HG03460 (cell line): ENCODE results near the gene PLPPR2.
"Not testable (repeated sequence)": the region's sequence is repeated elsewhere in the genome, so short reads cannot be mapped to it uniquely, and the experiment has no call there.

Source experiments
- ATAC-seq: cut with Tn5 transposase; IDR thresholded peaks from one replicate; pipeline ENCODE4 v1.9.1; 2021; ENCODE audit not compliant: unreplicated experiment

Gene PLPPR2

DNA sequence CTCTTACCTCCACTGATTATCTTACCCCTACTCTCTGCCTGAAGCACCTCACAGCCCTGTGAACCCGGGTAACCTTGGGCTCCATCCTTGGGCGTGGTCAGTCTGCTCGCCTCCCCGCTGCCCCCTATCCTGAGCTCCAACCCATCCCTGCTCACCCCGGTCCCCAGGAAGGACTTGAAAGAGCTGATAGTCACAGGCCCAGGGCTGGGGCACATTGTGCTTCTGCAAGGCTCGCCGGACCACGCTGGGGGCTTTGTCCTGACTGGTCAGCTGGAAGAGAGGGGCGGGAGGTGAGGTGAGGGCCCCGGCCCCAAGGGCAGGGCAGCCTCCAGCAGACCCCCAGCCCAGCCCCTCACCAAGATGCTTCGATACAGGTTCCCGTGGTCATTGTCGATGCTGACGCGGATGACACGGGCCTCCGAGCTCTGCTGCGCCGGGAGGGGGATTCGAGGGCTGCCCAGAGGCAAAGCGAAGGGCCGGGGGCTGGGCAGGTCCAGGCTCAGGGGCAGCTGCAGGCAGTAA is 41.9 kb downstream of the PLPPR2 start:
- ATAC-seq: no peak

DNA sequence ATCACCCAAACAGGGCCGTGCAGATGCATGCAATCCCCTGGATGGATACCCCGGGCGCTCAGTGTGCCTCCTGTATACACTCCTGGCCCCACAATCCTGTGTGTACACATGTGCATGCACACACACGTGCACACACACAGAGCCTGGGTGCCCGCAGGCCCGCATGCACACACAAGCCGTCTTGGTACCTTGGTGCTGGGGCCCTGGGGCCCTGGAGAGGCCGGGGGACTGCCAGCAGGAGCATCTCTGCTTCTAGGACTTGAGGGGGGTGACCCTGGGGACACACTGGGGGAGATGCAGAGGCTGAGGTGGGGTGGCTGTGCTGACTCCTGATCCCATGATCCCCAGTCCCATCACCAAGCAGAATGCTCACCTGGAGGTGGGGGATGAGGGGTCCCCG is 44.4 kb downstream of the PLPPR2 start:
- no peak for ATAC-seq

DNA sequence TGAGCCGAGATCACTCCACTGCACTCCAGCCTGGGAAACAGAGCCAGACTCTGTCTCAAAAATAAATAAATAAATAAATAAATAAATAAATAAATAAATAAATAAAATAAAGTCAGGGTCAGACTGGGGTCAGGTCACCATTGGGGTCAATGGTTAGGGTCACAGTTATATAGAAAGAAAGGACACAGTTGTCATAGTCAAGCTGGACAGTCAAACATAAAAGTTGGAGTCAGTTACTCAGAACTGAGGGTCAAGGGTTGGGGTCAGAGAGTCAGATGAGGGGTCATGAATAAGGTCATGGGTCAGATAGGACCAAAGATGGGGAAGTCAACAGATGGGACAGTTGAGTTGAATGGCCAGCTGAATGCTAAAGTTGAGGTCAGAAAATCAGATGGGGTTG is 45.6 kb downstream of the PLPPR2 start:
- ATAC-seq: no peak

DNA sequence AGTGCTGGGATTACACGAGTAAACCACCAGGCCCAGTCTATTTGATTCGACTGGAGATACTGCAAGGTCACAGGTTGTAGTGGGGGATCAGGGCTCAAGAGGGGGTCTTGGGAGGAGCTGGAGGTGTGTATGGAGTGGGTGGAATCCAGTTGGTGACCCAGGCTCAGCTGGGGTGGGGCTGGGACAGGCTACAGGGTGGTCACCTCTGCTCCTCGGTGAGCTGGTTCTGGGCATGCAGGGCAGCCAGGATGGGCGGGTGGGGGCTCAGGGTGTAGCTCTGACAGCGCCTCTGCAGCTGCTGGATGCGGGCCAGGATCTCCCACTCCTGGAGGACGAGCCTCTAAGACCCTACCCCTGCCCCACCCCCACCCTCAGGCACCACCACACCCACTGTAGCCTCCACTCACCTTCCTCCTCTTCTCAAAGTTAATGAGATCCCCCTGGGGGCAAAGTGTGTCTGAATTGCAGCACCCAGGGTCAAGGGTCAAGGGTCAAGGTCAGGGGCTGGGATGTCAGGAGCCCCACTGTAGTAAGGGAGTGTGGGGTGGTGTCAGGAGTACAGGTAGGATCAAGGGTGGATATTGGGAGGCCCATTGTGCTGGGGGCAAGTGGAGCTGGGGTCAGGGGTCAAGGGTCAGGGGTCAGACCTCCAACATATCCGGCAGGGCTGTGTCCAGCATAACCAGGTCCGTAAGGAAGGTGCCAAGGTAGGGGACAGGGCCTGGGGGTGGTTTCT is 46.7 kb downstream of the PLPPR2 start:
- ATAC-seq: no peak

DNA sequence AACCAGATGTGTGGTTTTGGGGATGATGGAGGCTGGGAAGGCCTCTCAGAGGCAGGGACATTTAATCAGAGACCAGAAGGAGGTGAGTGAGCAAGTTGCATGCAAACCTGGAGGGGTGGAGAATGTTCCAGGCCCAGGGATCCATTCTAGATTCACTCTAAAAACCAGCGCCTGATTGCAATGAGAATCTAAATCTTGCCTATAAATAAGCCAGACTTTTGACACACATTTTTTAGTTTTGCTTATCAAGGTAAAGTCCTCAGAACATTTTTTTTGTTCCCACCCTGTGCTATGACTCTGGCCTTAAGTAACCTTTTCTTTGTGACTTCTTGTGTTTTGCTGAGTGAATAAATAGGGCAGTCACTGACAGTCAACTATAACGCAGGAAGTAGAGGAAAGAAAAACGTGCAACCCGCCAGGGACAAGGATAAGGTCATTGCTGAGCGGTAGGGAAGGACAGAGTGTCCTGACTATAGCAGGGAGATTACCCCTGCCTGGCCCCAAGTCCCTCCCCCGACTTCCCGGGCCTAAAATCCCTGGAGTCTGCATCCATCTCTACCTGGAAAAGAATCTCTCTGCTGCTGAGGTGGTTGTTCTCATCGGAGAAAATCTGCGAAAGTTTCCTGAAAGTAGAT is 49.5 kb downstream of the PLPPR2 start:
- ATAC-seq: no peak

DNA sequence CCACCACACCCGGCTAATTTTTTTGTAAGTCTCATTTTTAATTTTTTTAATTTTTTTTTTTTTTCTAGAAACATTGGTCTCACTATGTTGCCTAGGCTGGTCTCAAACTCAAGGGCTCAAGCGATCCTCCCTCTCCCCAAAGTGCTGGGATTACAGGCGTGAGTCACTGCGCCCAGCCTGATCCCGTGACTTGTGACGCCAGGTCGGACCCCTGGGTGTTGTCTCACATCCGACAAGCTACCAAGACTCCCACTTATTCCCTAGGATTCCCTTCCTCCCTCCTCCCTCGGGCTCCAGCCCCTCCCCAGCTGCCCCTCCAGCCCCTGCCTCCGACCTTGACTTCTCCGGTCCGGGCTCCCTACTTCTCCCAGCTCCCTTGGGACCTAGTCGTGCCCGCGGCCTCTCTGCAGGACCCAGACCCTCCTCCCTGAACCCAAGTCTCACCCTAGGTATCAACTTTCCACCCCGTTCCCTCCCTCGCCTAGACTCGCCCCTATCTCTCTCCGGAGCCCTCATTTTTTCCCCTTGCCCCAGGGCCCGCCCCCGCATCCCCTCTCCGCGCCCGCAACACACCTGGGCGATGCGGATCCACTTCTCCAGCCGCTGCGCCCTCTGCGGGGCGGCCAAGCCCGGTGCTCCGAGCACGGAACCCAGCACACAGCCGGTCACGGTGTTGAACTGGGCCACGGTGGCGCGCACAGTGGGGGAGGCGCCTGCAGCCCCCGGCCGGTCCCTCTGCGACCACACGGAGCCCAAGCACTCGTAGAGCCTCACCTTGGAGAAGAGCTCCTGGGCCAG is 50.8 kb downstream of the PLPPR2 start:
- ATAC-seq: no peak

DNA sequence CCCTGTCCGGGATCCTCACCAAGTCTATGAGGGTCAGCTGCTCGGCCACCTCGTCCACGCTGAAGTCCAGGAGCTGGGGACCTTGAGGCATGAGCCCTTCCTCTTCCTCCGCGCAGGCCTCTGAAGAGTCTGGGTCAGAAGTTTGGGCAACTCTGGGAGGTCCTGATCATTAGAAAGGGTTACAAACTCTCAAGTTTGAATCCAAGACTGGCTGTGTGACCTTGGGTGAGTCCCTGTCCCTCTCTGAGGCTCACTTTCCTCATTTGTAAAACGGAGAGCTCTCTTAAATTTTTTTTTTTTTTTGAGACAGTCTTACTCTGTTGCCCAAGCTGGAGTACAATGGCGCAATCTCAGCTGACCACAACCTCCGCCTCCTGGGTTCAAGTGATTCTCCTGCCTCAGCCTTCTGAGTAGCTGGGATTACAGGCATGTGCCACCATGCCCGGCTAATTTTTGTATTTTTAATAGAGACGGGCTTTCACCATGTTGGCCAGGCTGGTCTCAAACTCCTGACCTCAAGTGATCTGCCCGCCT is 51.5 kb downstream of the PLPPR2 start:
- ATAC-seq: not testable (repeated sequence)

DNA sequence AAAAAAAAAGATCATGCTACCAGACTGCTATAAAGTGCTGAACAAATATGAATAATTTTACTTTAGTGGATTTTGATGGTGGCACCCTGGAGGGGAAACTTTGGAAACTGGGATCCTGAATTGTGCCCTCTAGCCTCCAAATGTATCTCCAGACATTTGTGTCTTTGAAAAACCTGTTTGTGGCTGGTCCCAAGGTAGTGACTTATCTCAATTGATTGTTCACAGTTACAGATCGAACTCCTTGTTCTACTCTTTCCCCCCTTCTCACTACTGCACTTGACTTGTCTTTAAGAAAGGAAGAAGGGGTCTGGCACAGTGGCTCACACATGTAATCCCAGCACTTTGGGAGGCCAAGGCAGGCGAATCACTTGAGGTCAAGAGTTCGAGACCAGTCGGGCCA is 53.4 kb downstream of the PLPPR2 start:
- ATAC-seq: no peak

DNA sequence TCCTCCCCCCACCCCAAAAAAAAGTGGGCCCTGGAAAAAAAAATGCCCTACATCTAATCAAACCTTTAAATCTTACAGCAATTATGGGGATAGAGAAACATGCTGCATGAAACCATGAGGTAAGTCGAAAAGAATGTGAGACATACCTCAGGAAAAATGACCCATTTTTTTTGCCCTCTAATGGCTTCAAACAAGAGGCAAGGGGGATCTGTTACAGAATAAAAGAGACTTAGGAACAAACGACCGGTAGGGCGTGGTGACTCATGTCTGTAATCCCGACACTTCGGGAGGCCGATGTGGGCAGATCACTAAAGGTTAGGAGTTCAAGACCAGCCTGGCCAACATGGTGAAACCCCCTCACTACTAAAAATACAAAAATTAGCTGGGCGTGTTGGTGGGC is 55.5 kb downstream of the PLPPR2 start:
- no peak for ATAC-seq

DNA sequence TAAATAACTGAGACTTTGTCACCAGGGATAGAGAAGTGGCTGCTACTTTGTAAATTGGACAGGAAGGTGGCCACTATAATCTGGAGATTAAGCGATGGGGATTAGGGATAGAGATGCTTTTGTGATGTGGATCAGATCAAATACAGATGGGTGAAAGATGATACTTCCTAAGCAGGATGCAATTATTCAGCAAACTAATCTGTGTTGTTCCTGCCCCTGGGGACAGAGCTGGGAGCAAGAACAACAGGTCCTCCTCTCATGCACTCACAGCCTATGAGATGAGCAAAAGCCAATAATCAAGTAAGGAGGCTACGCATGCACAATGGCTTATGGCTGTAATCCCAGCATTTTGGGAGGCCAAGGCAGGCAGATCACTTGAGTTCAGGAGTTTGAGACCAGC is 59.3 kb downstream of the PLPPR2 start:
- ATAC-seq: no peak
